Measurements from ENCODE around the gene PAK5.

The PAK5 gene

GRCh38 chr20:9616455-9616805, 222.4 kb downstream of the PAK5 start:
- no peak for DNase-seq (ENCODE audit: low read depth)

GRCh38 chr20:9615766-9616454, 223.0 kb downstream of the PAK5 start:
- DNase-seq (ENCODE audit: low read depth), result no peak

- DNase-seq (ENCODE audit: low read depth), result no peak
Measured at GRCh38 chr20:9615118-9615517, 223.8 kb downstream of the PAK5 start.

GRCh38 chr20:9613871-9614270, 225.0 kb downstream of the PAK5 start:
- no peak for DNase-seq (ENCODE audit: low read depth)

GRCh38 chr20:9611921-9612320, 227.0 kb downstream of the PAK5 start:
- no peak for DNase-seq (ENCODE audit: low read depth)

GRCh38 chr20:9610665-9611064, 228.2 kb downstream of the PAK5 start:
- DNase-seq (ENCODE audit: low read depth), result no peak

- peak; percentile 43 for DNase-seq (ENCODE audit: low read depth)
Measured at GRCh38 chr20:9609887-9610502, 228.9 kb downstream of the PAK5 start.

- DNase-seq (ENCODE audit: low read depth), result no peak
Measured at GRCh38 chr20:9608639-9609340, 230.1 kb downstream of the PAK5 start.

GRCh38 chr20:9602847-9603183, 236.1 kb downstream of the PAK5 start:
- DNase-seq (ENCODE audit: low read depth), result no peak

- DNase-seq (ENCODE audit: low read depth), result no peak
Measured at GRCh38 chr20:9600562-9600961, 238.3 kb downstream of the PAK5 start.

- DNase-seq (ENCODE audit: low read depth), result no peak
Measured at GRCh38 chr20:9597547-9597946, 241.3 kb downstream of the PAK5 start.

GRCh38 chr20:9595763-9596162, 243.1 kb downstream of the PAK5 start:
- no peak for DNase-seq (ENCODE audit: low read depth)

GRCh38 chr20:9594284-9594875, 244.5 kb downstream of the PAK5 start:
- DNase-seq (ENCODE audit: low read depth), result no peak

GRCh38 chr20:9592419-9592818, 246.5 kb downstream of the PAK5 start:
- DNase-seq (ENCODE audit: low read depth), result no peak

- no peak for DNase-seq (ENCODE audit: low read depth)
Measured at GRCh38 chr20:9591080-9591479, 247.8 kb downstream of the PAK5 start.

- DNase-seq (ENCODE audit: low read depth), result no peak
Measured at GRCh38 chr20:9590189-9590588, 248.7 kb downstream of the PAK5 start.

- DNase-seq (ENCODE audit: low read depth), result no peak
Measured at GRCh38 chr20:9588706-9589105, 250.2 kb downstream of the PAK5 start.

- no peak for DNase-seq (ENCODE audit: low read depth)
Measured at GRCh38 chr20:9583151-9583550, 255.7 kb downstream of the PAK5 start.

GRCh38 chr20:9582137-9582536, 256.7 kb downstream of the PAK5 start:
- DNase-seq (ENCODE audit: low read depth), result no peak

- DNase-seq (ENCODE audit: low read depth), result no peak
Measured at GRCh38 chr20:9581509-9581908, 257.4 kb downstream of the PAK5 start.

- DNase-seq (ENCODE audit: low read depth), result no peak
Measured at GRCh38 chr20:9578594-9578993, 260.3 kb downstream of the PAK5 start.

GRCh38 chr20:9577397-9577796, 261.5 kb downstream of the PAK5 start:
- DNase-seq (ENCODE audit: low read depth), result no peak

- DNase-seq (ENCODE audit: low read depth), result no peak
Measured at GRCh38 chr20:9576695-9577094, 262.2 kb downstream of the PAK5 start.
